AG20443 (cell line): ENCODE results near the gene DMXL1.
"Not testable (repeated sequence)": the region's sequence is repeated elsewhere in the genome, so short reads cannot be mapped to it uniquely, and the experiment has no call there.

Experiments
- DNase-seq: peaks from one replicate; pipeline ENCODE4 v3.0.0; 2012; ENCODE audit warnings: low spot score, mixed read lengths

The DMXL1 gene

DNA sequence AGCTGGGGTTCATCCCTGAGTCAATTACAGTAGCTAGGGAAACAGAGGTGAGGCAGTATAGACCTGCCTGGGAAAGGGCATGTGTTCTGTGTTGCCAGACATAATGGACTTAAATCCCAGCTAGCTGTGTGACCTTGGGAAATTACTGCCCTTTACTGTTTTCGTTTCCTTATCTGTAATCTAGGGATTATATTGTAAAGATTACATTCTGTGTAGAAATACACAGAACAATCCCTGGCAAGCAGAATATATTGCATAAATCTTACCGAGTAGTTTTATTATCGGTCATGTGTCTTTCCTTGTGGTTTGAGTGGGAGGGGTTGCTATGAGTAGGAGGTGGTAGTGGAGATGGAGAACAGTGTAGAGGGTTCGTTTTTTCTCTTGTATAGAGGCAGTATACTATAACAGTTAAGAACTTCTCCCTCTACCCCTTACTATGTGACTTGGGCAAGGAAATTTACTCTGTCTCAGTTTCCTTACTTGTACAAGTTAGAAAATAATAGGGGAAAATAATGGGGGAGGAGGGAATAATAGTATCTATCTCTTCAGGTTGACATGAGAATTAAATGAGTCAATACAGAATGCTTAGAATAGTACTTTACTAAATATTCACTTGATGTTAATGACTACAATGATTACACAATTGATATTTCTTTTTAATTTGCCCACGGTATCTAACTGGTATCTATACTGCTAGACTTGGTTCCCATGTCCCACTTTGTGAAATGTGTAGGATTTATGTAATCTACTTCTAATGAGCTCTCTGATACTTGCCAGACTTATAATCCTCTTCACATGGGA is 7.1 kb upstream of the DMXL1 start:
- no peak for DNase-seq

DNA sequence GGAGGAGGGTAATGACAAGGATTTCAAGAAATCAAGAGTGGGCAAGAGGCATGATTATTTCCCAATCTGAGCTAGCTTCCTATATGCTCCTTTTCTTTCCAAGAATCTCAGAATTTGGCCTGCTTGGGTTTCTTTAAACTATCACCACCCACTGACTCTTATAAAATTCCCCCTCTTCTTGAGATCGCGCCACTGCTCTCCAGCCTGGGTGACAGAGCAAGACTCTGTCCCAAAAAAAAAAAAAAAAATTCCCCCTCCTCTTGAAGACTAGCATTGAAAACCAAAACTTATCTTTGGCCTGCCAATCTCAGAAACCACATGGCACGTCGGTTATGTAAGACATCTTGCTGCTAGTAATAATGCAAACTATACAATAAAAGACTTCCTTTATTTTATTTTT is 3.4 kb upstream of the DMXL1 start:
- no peak for DNase-seq

GRCh38 chr5:119070578-119070827 is 384 bp upstream of the DMXL1 start:
- DNase-seq = peak; percentile 64

- peak; percentile 26 for DNase-seq
Measured at GRCh38 chr5:119071561-119071995, 691 bp downstream of the DMXL1 start.

DNA sequence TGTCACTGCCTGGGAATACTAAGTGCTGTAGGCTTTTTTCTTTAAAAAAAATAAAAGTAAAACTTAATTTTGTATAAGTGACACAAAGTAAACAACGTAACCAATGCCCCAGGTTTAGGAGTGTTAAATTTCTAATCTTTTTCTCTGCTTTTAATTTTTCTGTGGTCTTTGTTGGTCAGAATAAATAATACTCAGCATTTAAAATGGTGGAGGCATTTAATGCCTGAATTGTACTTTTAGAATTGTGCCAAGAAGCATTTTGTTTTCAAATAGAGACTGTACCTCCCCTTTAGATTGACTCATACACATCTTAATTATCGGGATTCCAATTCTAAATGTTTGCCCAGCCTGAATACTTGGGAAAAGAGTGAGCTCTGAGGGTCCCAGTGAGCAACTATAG is 1.6 kb downstream of the DMXL1 start:
- DNase-seq = no peak

GRCh38 chr5:119073746-119074337 is 3.0 kb downstream of the DMXL1 start:
- not testable (repeated sequence) for DNase-seq

DNA sequence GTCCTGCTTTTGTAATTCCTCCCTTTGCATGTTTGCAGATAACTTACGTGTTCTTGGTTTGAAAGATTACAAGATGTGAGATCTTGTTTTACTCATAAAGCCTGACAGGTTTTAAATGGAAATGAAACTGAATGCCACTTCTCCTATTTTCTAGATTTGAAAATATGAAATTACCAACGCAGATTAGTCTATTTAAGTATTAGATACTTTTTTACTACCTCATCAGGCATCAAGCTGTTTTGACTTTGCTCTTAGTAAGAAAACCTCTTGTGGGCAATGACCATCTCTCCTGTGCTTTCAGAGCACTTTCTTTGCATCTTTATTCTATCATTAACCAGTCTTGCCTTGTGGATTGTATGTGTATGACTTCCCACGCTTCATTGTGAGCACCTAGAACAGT is 3.5 kb downstream of the DMXL1 start:
- no peak for DNase-seq

DNA sequence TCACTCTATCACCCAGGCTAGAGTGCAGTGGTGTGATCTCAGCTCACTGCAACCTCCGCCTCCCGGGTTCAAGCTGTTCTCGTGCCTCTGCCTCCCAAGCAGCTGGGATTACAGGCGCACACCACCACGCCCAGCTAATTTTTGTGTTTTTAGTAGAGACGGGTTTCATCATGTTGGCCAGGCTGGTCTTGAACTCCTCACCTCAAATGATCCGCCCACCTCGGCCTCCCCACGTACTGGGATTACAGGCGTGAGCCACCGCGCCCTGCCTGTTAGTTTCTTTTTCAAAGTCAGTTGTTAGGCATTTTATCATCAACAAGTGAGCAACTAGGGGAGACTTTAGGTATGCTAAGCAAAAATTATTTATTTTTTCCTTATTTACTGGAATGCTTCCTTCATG is 4.4 kb downstream of the DMXL1 start:
- not testable (repeated sequence) for DNase-seq

DNA sequence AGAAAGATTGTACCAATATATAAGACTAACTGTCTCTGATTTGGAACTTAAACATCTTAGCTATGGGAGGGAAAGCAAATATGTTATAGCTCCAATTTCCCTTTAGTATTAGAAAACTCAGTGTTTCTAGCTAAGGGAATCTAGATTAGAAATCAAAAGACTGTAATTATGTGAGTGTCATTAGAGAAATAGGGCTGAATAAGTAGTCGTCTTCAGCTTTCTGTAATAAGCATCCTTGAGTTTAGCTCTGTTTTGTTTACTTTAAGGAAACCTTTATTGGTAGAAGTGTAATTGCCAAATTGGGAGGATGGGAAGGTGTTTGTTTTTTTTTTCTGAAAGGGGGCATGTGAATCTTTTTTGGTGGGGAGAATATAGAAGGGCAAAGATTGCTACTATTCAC is 5.2 kb downstream of the DMXL1 start:
- DNase-seq = no peak

- DNase-seq = no peak
Measured at GRCh38 chr5:119077444-119077843, 6.6 kb downstream of the DMXL1 start.

GRCh38 chr5:119078071-119078846 is 7.4 kb downstream of the DMXL1 start:
- no peak for DNase-seq

DNA sequence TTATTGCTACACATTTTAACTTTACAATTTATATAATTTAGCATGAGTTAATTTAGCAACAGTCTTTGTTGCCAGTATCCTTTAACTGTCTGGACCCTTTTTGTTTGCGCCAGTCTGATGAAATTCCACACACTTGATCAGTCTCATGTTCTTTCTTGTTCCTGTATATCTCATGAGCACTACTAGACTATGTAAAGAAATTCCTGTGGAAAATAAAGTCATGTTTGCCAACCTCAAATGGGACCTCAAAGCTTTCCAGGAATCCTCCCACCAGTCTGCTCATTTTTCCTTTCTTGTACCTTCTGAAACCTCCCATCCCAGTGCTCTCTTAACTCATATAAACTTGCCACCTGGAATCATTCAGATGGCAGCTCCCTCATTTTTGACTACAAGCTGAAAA is 8.0 kb downstream of the DMXL1 start:
- no peak for DNase-seq

DNA sequence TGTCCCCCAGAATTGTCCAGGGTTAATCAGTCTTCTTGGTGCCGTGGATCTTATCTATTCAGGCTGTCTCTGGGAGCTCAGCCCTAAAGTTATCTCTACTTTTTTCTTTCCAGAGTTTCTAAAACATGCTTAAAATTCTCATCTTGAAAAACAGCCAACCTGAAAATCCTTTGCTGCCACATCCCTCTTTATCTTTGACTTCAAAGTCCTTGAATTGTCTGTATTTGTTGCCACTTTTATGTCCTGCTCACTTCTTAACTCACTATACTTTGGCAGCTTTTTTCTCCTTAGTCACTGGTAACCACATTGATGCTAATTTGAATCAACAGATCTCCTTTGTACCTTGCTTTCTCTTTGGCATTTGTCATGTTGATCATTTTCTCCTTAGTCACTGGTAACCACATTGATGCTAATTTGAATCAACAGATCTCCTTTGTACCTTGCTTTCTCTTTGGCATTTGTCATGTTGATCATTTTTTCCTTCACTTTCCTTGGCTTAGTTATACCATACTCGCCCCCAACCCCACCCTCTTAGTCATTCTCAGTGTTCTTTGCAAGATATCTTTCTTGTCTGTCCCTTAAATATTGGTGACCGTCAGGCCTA is 8.5 kb downstream of the DMXL1 start:
- DNase-seq = no peak

- no peak for DNase-seq
Measured at GRCh38 chr5:119080936-119081335, 10.0 kb downstream of the DMXL1 start.

- DNase-seq = no peak
Measured at GRCh38 chr5:119082691-119083090, 11.8 kb downstream of the DMXL1 start.

GRCh38 chr5:119083679-119084078 is 12.8 kb downstream of the DMXL1 start:
- no peak for DNase-seq

- no peak for DNase-seq
Measured at GRCh38 chr5:119088438-119088837, 17.6 kb downstream of the DMXL1 start.

GRCh38 chr5:119095611-119096010 is 24.7 kb downstream of the DMXL1 start:
- no peak for DNase-seq

DNA sequence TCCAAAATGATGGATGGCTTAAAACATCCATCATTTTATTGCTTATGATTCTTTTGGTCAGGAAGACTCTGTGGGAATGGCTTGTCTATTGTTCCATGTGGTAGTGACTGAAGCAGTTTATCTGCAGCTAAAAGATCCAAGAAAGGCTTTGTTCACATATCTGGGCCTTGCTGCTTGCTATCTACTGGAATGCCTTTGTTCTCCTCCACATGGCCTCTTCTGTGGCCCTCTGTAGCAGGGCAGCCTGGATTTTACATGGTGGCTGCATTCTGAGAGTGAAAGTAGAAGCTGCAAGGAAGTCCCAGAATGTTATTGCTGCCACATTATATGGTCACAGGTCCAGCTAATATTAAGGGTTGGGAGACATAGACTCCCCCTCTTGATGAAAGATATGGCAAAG is 35.1 kb downstream of the DMXL1 start:
- no peak for DNase-seq

DNA sequence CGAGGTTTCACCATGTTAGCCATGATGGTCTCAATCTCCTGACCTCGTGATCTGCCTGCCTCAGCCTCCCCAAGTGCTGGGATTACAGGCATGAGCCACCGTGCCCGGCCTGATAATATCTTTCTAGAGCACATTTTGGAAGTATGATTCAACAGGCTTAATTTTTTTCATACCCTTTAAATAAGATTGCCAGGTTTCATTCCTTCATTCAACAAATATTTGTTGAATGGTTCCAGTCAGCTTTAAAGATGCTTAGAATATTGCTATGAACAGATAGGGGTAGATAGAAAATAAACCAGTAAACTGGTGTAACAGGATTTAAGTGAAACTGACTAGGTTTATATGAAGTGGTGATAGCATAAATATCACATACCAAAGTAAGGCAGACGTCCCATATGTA is 41.3 kb downstream of the DMXL1 start:
- DNase-seq = no peak

DNA sequence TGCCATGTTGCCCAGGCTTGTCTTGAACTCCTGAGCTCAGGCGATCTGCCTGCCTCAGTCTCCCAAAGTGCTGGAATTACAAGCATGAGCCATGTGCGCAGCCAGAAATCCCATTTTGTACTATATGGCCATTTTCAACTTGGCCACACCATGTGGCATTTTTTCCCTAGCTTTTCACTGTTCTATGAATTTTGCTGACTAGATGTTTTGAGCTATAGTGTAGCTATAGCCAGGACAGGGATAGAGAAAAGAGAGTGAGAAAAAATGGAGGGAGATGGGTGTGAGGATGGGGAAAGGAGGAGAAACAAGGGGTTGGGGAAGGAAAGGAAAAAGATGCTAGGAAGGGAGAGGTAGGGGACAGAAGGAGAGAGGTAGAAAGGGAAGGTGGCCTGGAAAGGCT is 46.4 kb downstream of the DMXL1 start:
- DNase-seq = no peak

GRCh38 chr5:119118000-119118399 is 47.1 kb downstream of the DMXL1 start:
- DNase-seq = no peak

GRCh38 chr5:119120893-119121292 is 50.0 kb downstream of the DMXL1 start:
- DNase-seq = no peak
